ENCODE results near the gene KPNB1.

KPNB1 gene

GRCh38 chr17:47709594-47709993 lies 59.9 kb downstream of the KPNB1 start:
- no peak for DNase-seq
- Histone ChIP-seq H3K27me3 (peaks cover 0 to 15% of the 10 kb centered on the region in 2 donors), H3K9me3 (no peaks in the 10 kb centered on the region), H3K4me3 (no peak overlapping the region), H3K27ac (no peak overlapping the region), H3K4me1 (peaks cover 0 to 13% (median 3%) of the 10 kb centered on the region in 4 donors), H3K36me3 (peaks cover 13 to 45% (median 21%) of the 10 kb centered on the region in 3 donors)
- no peak for TF ChIP-seq CTCF (IDR thresholded peaks at IDR 0.05)
- intact Hi-C loops (cut with DNase I; ENCODE audit: low total_unique reads) = no loop called here

GRCh38 chr17:47711366-47712099 lies 61.8 kb downstream of the KPNB1 start:
- Histone ChIP-seq H3K9me3 (no peaks in the 10 kb centered on the region), H3K27ac (no peak overlapping the region), H3K36me3 (peaks cover 13 to 33% (median 21%) of the 10 kb centered on the region in 3 donors), H3K4me1 (peaks cover 0 to 9% (median 2%) of the 10 kb centered on the region in 4 donors), H3K27me3 (peaks cover 0 to 34% of the 10 kb centered on the region in 2 donors), H3K4me3 (no peak overlapping the region)
- intact Hi-C loops (cut with DNase I; ENCODE audit: low total_unique reads) = no loop called here
- no peak for TF ChIP-seq CTCF (IDR thresholded peaks at IDR 0.05)
- no peak for DNase-seq

- H3K36me3 ChIP-seq = peaks cover 13 to 33% (median 21%) of the 10 kb centered on the region in 3 donors
- H3K4me1 ChIP-seq = peaks cover 0 to 8% (median 2%) of the 10 kb centered on the region in 4 donors
- no peak for TF ChIP-seq CTCF (IDR thresholded peaks at IDR 0.05)
- H3K4me3 ChIP-seq = no peak overlapping the region
- H3K27ac ChIP-seq = no peak overlapping the region
- peaks cover 0 to 44% of the 10 kb centered on the region in 2 donors for H3K27me3 ChIP-seq
- intact Hi-C loops (cut with DNase I; ENCODE audit: low total_unique reads) = no loop called here
- DNase-seq = no peak
- H3K9me3 ChIP-seq = no peaks in the 10 kb centered on the region
Measured at GRCh38 chr17:47712330-47713023, 62.8 kb downstream of the KPNB1 start.

- Histone ChIP-seq H3K27ac (no peak overlapping the region), H3K36me3 (peaks cover 13 to 25% (median 21%) of the 10 kb centered on the region in 3 donors), H3K4me1 (peaks cover 0 to 2% (median under 1%) of the 10 kb centered on the region in 4 donors), H3K4me3 (no peak overlapping the region), H3K27me3 (peaks cover 0 to 59% of the 10 kb centered on the region in 2 donors), H3K9me3 (no peaks in the 10 kb centered on the region)
- intact Hi-C loops (cut with DNase I; ENCODE audit: low total_unique reads) = no loop called here
- TF ChIP-seq CTCF (IDR thresholded peaks at IDR 0.05) = no peak
- DNase-seq = no peak
Measured at GRCh38 chr17:47713980-47714700, 64.4 kb downstream of the KPNB1 start.

GRCh38 chr17:47714773-47715396 lies 65.2 kb downstream of the KPNB1 start:
- TF ChIP-seq CTCF (IDR thresholded peaks at IDR 0.05) = no peak
- Histone ChIP-seq H3K4me3 (no peak overlapping the region), H3K9me3 (no peaks in the 10 kb centered on the region), H3K27me3 (peaks cover 0 to 66% of the 10 kb centered on the region in 2 donors), H3K36me3 (peaks cover 13 to 19% (median 19%) of the 10 kb centered on the region in 3 donors), H3K27ac (no peak overlapping the region), H3K4me1 (no peaks in the 10 kb centered on the region)
- no peak for DNase-seq
- intact Hi-C loops (cut with DNase I; ENCODE audit: low total_unique reads) = no loop called here
